Measurements from ENCODE around the gene SFT2D1.
"Not testable (repeated sequence)": the region's sequence is repeated elsewhere in the genome, so short reads cannot be mapped to it uniquely, and the experiment has no call there.

SFT2D1 gene

GRCh38 chr6:166342349-166343149 lies at the start of gene SFT2D1:
Gene SFT2D1 (minus strand): TSS chr6:166342545. CDS start chr6:166342481, 64 bp downstream.
- in situ Hi-C loops (cut with MboI; ENCODE audit: low sequenced_read_pairs) = no loop called here

- in situ Hi-C loops (cut with MboI; ENCODE audit: low sequenced_read_pairs) = no loop called here
Measured at GRCh38 chr6:166389119-166389518, 46.8 kb upstream of the SFT2D1 start.

GRCh38 chr6:166388290-166389004 lies 46.1 kb upstream of the SFT2D1 start:
- in situ Hi-C loops (cut with MboI; ENCODE audit: low sequenced_read_pairs) = no loop called here

- in situ Hi-C loops (cut with MboI; ENCODE audit: low sequenced_read_pairs) = no loop called here
Measured at GRCh38 chr6:166387642-166388289, 45.4 kb upstream of the SFT2D1 start.

GRCh38 chr6:166387098-166387497 lies 44.8 kb upstream of the SFT2D1 start:
- in situ Hi-C loops (cut with MboI; ENCODE audit: low sequenced_read_pairs) = not testable (repeated sequence)

- in situ Hi-C loops (cut with MboI; ENCODE audit: low sequenced_read_pairs) = no loop called here
Measured at GRCh38 chr6:166386111-166386510, 43.8 kb upstream of the SFT2D1 start.

GRCh38 chr6:166383802-166384363 lies 41.5 kb upstream of the SFT2D1 start:
- in situ Hi-C loops (cut with MboI; ENCODE audit: low sequenced_read_pairs) = not testable (repeated sequence)

- in situ Hi-C loops (cut with MboI; ENCODE audit: low sequenced_read_pairs) = no loop called here
Measured at GRCh38 chr6:166382933-166383801, 40.8 kb upstream of the SFT2D1 start, which contains the start of gene MPC1. Gene MPC1 (minus strand): TSS chr6:166382940. CDS start chr6:166382876, 64 bp downstream.

- in situ Hi-C loops (cut with MboI; ENCODE audit: low sequenced_read_pairs) = no loop called here
Measured at GRCh38 chr6:166382500-166382932, 40.2 kb upstream of the SFT2D1 start.

GRCh38 chr6:166381733-166382499 lies 39.6 kb upstream of the SFT2D1 start:
- in situ Hi-C loops (cut with MboI; ENCODE audit: low sequenced_read_pairs) = no loop called here

- in situ Hi-C loops (cut with MboI; ENCODE audit: low sequenced_read_pairs) = no loop called here
Measured at GRCh38 chr6:166381381-166381732, 39.0 kb upstream of the SFT2D1 start.

- in situ Hi-C loops (cut with MboI; ENCODE audit: low sequenced_read_pairs) = no loop called here
Measured at GRCh38 chr6:166379800-166380199, 37.5 kb upstream of the SFT2D1 start.

- in situ Hi-C loops (cut with MboI; ENCODE audit: low sequenced_read_pairs) = no loop called here
Measured at GRCh38 chr6:166379103-166379586, 36.8 kb upstream of the SFT2D1 start.

GRCh38 chr6:166377721-166378120 lies 35.4 kb upstream of the SFT2D1 start:
- in situ Hi-C loops (cut with MboI; ENCODE audit: low sequenced_read_pairs) = no loop called here

- in situ Hi-C loops (cut with MboI; ENCODE audit: low sequenced_read_pairs) = no loop called here
Measured at GRCh38 chr6:166375013-166375412, 32.7 kb upstream of the SFT2D1 start.

- in situ Hi-C loops (cut with MboI; ENCODE audit: low sequenced_read_pairs) = no loop called here
Measured at GRCh38 chr6:166370489-166370888, 28.1 kb upstream of the SFT2D1 start.

- in situ Hi-C loops (cut with MboI; ENCODE audit: low sequenced_read_pairs) = no loop called here
Measured at GRCh38 chr6:166369782-166370181, 27.4 kb upstream of the SFT2D1 start.

GRCh38 chr6:166366921-166367320 lies 24.6 kb upstream of the SFT2D1 start:
- in situ Hi-C loops (cut with MboI; ENCODE audit: low sequenced_read_pairs) = no loop called here

- in situ Hi-C loops (cut with MboI; ENCODE audit: low sequenced_read_pairs) = no loop called here
Measured at GRCh38 chr6:166365806-166366205, 23.5 kb upstream of the SFT2D1 start.
